GM23338 (cell line): ENCODE data around the gene CANT1. TPM values are rescaled to one million over a fixed set of nuclear protein-coding genes. Genes with fewer than 3 reads are reported as not detected.
A peak's percentile ranks its signal among the peaks of the same experiment; 100 is the strongest.

ENCODE experiments used
- ATAC-seq: fragments of 200-7000 bp; cut with Tn5 transposase; 3 replicates; pipeline ENCODE4 v1.9.1; 2020
- DNase-seq: peaks from one replicate; pipeline ENCODE4 v3.0.0-alpha.2; 2015; ENCODE audit warnings: low spot score
- H2AFZ ChIP-seq: fragments of 200-600 bp; sonication (generic); 2 replicates; pipeline ENCODE4 v1.8.0; 2016; ENCODE audit warnings: antibody characterized with exemption, mild to moderate bottlenecking, moderate library complexity
- H3F3A ChIP-seq: fragments of 200-600 bp; sonication (generic); replicated peaks from 2 replicates; pipeline ENCODE4 v1.8.0; 2017; ENCODE audit warnings: antibody characterized with exemption, mixed run types, low read depth
- H3K27ac ChIP-seq: fragments of 200-600 bp; sonication (generic); 2 replicates; pipeline ENCODE4 v1.6.1; 2016; ENCODE audit warnings: low read depth
- H3K27me3 ChIP-seq: fragments of 200-600 bp; sonication (generic); 2 replicates; pipeline ENCODE4 v1.8.0; 2016; ENCODE audit warnings: mild to moderate bottlenecking, mixed run types, moderate library complexity; ENCODE audit not compliant: insufficient read depth
- H3K36me3 ChIP-seq: fragments of 200-600 bp; sonication (generic); 2 replicates; pipeline ENCODE4 v1.8.0; 2016; ENCODE audit warnings: mild to moderate bottlenecking; ENCODE audit not compliant: insufficient read depth
- H3K4me1 ChIP-seq: fragments of 200-600 bp; sonication (generic); 2 replicates; pipeline ENCODE4 v1.8.0; 2016; ENCODE audit warnings: mild to moderate bottlenecking, moderate library complexity; ENCODE audit not compliant: insufficient read depth
- H3K4me2 ChIP-seq: fragments of 200-600 bp; sonication (generic); 2 replicates; pipeline ENCODE4 v1.7.1; 2017; ENCODE audit warnings: mixed run types
- H3K4me3 ChIP-seq: fragments of 200-600 bp; sonication (generic); 2 replicates; pipeline ENCODE4 v1.6.1; 2016; ENCODE audit warnings: mixed run types
- H3K79me2 ChIP-seq: fragments of 200-600 bp; sonication (generic); replicated peaks from 2 replicates; pipeline ENCODE4 v1.8.0; 2017; ENCODE audit warnings: mild to moderate bottlenecking; ENCODE audit not compliant: insufficient read depth
- H3K9me2 ChIP-seq: fragments of 200-600 bp; sonication (generic); 2 replicates; pipeline ENCODE4 v1.8.0; 2017; ENCODE audit not compliant: insufficient read depth
- H4K20me1 ChIP-seq: fragments of 200-600 bp; sonication (generic); replicated peaks from 2 replicates; pipeline ENCODE4 v1.8.0; 2017; ENCODE audit warnings: mild to moderate bottlenecking; ENCODE audit not compliant: insufficient read depth
- H3K27ac Mint-ChIP-seq: 2 replicates; pipeline ENCODE4 v1.8.0; 2020; ENCODE audit warnings: inconsistent platforms, mild to moderate bottlenecking, moderate library complexity, mixed read lengths
- H3K27me3 Mint-ChIP-seq: 3 replicates; pipeline ENCODE4 v1.8.0; 2022; ENCODE audit warnings: low read depth, mild to moderate bottlenecking, moderate library complexity, mixed read lengths, inconsistent platforms; ENCODE audit not compliant: insufficient read depth, poor library complexity
- H3K36me3 Mint-ChIP-seq: 3 replicates; pipeline ENCODE4 v1.8.0; 2021; ENCODE audit warnings: low read depth, mild to moderate bottlenecking, inconsistent platforms, moderate library complexity, mixed read lengths
- H3K4me1 Mint-ChIP-seq: 3 replicates; pipeline ENCODE4 v1.8.0; 2020; ENCODE audit warnings: mild to moderate bottlenecking, inconsistent platforms, mixed read lengths
- H3K4me3 Mint-ChIP-seq: 3 replicates; pipeline ENCODE4 v1.8.0; 2021; ENCODE audit warnings: moderate library complexity, mild to moderate bottlenecking, inconsistent platforms, mixed read lengths
- H3K9me3 Mint-ChIP-seq: 3 replicates; pipeline ENCODE4 v1.8.0; 2020; ENCODE audit warnings: moderate library complexity, mild to moderate bottlenecking, inconsistent platforms, mixed read lengths
- CTCF ChIP-seq, 2 experiments: fragments of 200-600 bp in 1 of 2; sonication (generic) in 1 of 2; conservative IDR thresholded peaks; 2 replicates each; pipeline versions ENCODE4 v1.5.1 to v1.6.1; 2016 to 2017; ENCODE audit warnings: antibody characterized with exemption in 2 of 2, low read depth in 2 of 2, mild to moderate bottlenecking in 2 of 2, moderate library complexity in 1 of 2
- STAT1 ChIP-seq: IDR thresholded peaks from one replicate; pipeline ENCODE4 v1.6.1; 2016; ENCODE audit warnings: antibody characterized with exemption; ENCODE audit not compliant: unreplicated experiment
- polyA plus RNA-seq: library from polyadenylated mRNA; unstranded; fragments of >200 nt; fragmentation: Nextera tagmentation; extraction: Ambion mirVana; gene quantifications from 2 replicates; pipeline ENCODE4 v1.2.1, GENCODE V29; 2016
- total RNA-seq: library from RNA; depleted of rRNA; stranded (reverse); fragments of >200 nt; shearing (Covaris generic); gene quantifications from 2 replicates; pipeline ENCODE4 v1.2.3, GENCODE V29; 2014
- TF ChIP-seq, protein P1 (sequence below): fragments of 250-450 bp; sonication (Bioruptor Pico); IDR thresholded peaks from 2 replicates; pipeline ENCODE4 v1.5.0; 2020; ENCODE audit warnings: mild to moderate bottlenecking, moderate library complexity

Gene CANT1
- total and polyA plus RNA-seq, 2 experiments from 2014 or later, result 5.9 to 38.8 TPM

- TF ChIP-seq, protein P1, sequence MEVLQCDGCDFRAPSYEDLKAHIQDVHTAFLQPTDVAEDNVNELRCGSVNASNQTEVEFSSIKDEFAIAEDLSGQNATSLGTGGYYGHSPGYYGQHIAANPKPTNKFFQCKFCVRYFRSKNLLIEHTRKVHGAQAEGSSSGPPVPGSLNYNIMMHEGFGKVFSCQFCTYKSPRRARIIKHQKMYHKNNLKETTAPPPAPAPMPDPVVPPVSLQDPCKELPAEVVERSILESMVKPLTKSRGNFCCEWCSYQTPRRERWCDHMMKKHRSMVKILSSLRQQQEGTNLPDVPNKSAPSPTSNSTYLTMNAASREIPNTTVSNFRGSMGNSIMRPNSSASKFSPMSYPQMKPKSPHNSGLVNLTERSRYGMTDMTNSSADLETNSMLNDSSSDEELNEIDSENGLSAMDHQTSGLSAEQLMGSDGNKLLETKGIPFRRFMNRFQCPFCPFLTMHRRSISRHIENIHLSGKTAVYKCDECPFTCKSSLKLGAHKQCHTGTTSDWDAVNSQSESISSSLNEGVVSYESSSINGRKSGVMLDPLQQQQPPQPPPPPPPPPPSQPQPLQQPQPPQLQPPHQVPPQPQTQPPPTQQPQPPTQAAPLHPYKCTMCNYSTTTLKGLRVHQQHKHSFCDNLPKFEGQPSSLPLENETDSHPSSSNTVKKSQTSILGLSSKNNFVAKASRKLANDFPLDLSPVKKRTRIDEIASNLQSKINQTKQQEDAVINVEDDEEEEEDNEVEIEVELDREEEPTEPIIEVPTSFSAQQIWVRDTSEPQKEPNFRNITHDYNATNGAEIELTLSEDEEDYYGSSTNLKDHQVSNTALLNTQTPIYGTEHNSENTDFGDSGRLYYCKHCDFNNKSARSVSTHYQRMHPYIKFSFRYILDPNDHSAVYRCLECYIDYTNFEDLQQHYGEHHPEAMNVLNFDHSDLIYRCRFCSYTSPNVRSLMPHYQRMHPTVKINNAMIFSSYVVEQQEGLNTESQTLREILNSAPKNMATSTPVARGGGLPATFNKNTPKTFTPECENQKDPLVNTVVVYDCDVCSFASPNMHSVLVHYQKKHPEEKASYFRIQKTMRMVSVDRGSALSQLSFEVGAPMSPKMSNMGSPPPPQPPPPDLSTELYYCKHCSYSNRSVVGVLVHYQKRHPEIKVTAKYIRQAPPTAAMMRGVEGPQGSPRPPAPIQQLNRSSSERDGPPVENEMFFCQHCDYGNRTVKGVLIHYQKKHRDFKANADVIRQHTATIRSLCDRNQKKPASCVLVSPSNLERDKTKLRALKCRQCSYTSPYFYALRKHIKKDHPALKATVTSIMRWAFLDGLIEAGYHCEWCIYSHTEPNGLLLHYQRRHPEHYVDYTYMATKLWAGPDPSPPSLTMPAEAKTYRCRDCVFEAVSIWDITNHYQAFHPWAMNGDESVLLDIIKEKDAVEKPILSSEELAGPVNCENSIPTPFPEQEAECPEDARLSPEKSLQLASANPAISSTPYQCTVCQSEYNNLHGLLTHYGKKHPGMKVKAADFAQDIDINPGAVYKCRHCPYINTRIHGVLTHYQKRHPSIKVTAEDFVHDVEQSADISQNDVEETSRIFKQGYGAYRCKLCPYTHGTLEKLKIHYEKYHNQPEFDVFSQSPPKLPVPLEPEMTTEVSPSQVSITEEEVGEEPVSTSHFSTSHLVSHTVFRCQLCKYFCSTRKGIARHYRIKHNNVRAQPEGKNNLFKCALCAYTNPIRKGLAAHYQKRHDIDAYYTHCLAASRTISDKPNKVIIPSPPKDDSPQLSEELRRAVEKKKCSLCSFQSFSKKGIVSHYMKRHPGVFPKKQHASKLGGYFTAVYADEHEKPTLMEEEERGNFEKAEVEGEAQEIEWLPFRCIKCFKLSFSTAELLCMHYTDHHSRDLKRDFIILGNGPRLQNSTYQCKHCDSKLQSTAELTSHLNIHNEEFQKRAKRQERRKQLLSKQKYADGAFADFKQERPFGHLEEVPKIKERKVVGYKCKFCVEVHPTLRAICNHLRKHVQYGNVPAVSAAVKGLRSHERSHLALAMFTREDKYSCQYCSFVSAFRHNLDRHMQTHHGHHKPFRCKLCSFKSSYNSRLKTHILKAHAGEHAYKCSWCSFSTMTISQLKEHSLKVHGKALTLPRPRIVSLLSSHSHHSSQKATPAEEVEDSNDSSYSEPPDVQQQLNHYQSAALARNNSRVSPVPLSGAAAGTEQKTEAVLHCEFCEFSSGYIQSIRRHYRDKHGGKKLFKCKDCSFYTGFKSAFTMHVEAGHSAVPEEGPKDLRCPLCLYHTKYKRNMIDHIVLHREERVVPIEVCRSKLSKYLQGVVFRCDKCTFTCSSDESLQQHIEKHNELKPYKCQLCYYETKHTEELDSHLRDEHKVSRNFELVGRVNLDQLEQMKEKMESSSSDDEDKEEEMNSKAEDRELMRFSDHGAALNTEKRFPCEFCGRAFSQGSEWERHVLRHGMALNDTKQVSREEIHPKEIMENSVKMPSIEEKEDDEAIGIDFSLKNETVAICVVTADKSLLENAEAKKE, result no peak
Measured at GRCh38 chr17:79029327-79030009, 19.9 kb upstream of the CANT1 start (continued).

- Histone ChIP-seq H3K36me3 (no peaks in the 10 kb centered on the region), H3K79me2 (no peaks in the 10 kb centered on the region), H3K4me1 (no peaks in the 10 kb centered on the region; the same call in 1 of the 2 replicates), H3K27me3 (peaks cover 29% of the 10 kb centered on the region), H3K4me3 (no peak overlapping the region), H3K4me2 (no peak overlapping the region), H3F3A (0 out of 2 replicates have a peak, but pooled peaks cover under 1% of the 10 kb centered on the region), H2AFZ (no peak overlapping the region), H3K27ac (no peak overlapping the region), H4K20me1 (no peaks in the 10 kb centered on the region), H3K9me2 (no peaks in the 10 kb centered on the region)
- TF ChIP-seq CTCF (conservative IDR thresholded peaks at IDR 0.05; ENCODE audit: low read depth in 2 of 2) (peak; percentile 19 to 35; a peak in 2 of 4 replicates), STAT1 (no peak)
- Mint-ChIP-seq H3K36me3 (no peaks in the 10 kb centered on the region; the same call in 2 of the 3 replicates), H3K4me1 (peaks cover 12% of the 10 kb centered on the region), H3K9me3 (no peaks in the 10 kb centered on the region), H3K27ac (no peak overlapping the region), H3K4me3 (no peak overlapping the region), H3K27me3 (peaks cover 42% of the 10 kb centered on the region)
- ATAC-seq (0 out of 3 replicates have a peak, but pooled peaks have one; percentile 5), DNase-seq (no peak)
Measured at GRCh38 chr17:79028496-79029326, 19.1 kb upstream of the CANT1 start.
